ENCODE data around the gene ZNF695.

- TF ChIP-seq TAF1 (IDR thresholded peaks at IDR 0.05; ENCODE audit: borderline replicate concordance, insufficient read depth, low read length) (no peak), REST (IDR thresholded peaks at IDR 0.05; ENCODE audit: insufficient read depth in 1 of 2, low read depth in 2 of 2, low read length in 2 of 2) (no peak), SIN3A (IDR thresholded peaks at IDR 0.05; ENCODE audit: borderline replicate concordance, insufficient read depth, low read length) (no peak), POLR2AphosphoS5 (IDR thresholded peaks at IDR 0.05; ENCODE audit: low read depth, low read length) (no peak), FOXP2 (optimal IDR thresholded peaks at IDR 0.05; ENCODE audit: borderline replicate concordance, extremely low read depth, extremely low read length, insufficient read depth) (no peak)
These were observed 39.8 kb upstream of the ZNF695 start for GRCh38 chr1:247047702-247048101.
